Activated CD8-positive, alpha-beta memory T cell treated with anti-CD3 and anti-CD28 coated beads for 4 hours (primary cell): Measurements from ENCODE around the gene SLC9C1.

ENCODE experiments used
- DNase-seq, 2 donors: peaks; one replicate each; pipeline ENCODE4 v3.0.0-alpha.2; 2020; ENCODE audit warnings: low read depth in 2 of 2

SLC9C1 gene

DNA sequence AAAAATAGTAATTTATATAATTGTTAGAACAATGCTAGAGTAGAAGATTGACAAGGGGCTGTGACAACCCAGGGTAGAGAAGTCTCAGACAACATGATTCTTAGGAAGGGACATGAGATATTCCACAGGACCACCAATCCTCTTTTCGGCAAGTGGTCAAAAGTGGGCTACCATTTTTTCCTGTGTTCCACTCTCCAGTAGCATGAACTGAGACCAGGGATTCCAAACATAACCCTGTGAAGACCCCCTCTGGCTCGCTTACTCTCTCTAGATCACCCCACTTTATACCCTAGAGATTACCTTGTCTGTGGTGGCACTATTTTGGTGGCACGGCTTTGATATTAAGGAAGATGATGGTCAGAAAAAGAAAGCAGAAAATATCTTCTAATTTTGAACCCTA lies 161.9 kb downstream of the SLC9C1 start:
- no peak for DNase-seq

DNA sequence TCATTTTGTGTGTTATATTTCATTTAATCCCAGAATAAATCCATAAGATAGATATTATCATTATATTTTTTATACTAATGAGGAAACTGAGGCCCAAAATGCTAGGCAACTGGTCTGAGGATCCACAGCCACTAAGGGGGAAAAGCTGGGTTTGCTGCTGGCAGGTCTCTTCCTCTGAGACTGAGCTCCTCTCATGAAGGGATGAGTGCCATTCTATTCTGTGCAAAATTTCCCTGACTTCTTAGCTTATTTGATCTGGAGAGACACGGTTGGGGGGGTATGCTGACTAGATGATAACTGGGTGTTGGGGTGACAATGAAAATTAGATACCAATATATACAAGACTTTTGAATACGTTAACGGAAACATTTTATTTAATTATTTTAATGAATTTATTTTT lies 162.9 kb downstream of the SLC9C1 start:
- no peak for DNase-seq

DNA sequence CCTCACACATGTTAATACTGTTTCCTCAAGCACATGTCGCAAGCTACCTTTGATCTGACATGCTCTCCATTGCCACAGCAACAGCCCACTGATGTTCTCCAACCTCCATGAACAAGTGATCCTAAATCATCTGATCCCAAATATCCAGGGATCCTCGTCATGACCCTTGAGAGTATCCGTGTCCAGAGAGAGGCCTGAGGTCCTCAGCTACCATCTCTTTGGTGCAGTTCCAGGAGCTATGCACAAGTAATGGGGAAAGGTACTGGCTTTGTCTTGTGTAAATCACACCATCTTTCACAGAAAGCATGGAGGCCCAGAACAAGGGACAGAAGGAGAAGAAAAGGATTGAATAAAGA lies 163.4 kb downstream of the SLC9C1 start:
- DNase-seq = no peak

DNA sequence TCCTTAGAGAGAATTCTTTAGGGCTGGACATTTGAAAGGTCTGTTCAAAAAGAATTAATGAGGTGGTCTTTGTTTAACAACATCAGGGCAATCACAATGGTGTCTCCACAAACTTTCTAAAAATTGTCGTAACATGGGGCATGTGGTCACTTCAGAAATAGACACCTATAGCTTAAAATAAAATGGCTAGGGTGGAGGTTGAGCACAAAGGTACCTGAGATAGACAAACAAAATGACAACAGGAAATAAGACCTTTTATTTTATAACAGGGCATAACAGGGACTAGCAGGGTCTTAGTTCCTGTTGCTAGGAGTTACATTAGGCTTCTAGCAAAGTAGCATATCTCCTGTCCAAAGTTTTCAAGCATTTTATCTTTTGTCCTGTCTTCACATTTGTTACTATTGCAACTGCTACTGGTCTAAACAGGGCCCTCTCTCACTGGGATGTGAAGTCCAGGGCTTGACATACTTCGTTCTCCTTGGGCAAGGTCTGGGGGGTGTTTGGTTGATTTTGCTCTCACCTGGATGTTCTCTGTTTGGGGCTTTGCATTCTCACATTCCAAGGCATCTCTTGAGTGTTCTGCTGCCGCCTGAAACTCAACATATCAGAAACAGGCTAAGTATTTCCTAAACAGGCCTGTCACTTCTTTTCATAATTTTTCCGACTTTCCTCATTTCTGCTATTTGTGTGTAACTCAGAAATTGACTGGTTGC lies 163.9 kb downstream of the SLC9C1 start:
- DNase-seq = no peak

DNA sequence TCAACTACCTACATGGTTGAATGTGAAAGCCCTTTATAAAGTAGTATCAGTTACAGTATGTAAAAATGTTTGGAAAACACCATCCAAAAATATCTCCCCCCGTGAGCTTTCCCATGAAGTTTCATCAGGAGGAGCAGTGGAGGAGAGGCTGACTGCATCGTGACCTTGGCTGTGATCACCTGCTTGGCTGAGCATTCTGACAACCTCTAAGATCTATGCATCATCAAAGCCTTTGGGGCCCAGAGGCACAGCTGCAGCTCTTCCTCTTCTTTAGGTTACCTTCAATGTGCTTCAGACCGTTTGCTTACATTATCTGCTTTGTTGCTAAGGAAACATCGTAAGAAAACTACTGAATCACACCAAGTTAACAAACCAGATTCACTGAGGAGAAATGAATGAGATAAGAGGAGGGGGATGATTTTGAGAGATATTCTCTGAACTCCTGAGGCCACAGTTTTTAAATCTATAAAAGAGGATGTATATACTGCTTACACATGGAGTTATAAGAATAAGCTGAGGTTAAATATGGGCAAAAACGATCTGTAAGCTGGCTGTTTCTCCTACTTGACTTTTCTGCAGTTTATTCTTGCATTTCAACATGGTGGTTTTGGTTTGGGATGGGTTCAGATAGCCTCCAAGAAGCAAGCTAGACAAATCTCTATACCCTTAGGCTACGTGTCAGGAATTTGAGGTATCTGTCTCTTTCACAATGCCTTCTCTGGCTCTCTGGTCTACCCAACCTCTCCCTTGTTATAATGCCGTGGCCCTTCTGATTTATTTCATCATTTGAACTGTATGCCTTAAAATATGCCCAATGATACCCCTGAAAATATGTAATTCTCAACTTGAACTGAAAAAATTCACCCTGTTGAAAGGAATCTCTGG lies 164.9 kb downstream of the SLC9C1 start:
- no peak for DNase-seq

DNA sequence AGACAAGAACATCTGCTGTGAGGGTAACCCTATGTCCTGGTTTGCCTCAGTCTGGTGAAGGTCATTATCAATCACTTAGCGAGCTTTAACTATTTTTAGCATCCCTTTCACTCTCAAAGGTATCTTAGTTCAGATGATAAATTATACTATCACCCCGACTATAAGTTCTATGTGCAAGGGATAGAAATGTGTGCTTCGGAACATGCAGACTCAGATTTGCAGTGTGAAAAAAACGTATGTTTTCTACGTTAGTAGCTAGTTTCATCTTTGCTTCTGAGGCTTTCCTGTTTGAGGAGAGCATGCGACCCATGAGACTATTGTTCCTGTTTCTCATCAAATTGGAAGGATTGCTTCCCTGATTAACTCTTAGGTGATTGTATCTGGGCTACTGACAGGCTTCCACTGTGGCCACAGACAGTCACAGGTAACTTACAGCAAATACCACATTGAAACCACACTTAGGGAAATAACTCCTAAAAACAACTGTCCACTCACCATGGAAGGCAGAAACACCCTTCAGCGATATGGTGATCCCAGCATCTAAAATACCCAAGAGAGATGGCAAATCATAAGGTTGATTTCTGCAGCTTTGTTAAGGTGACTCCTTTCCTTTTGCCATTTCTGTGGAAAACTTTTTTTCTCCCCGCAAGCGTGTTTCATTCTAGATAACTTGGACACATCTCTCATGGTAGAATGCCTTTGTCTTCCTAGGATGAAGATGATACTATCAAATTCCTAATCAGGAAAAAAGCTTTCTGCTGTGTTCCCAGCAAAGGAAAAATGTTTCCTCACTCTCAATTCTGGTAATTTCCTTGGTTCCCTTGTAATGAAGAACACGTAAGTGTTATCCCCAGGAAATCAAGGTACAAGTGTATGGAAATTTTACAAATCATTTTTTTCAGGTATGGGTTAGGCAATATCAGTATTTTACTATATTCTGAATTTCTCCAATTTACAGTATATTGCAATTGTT lies 166.2 kb downstream of the SLC9C1 start:
- no peak for DNase-seq

DNA sequence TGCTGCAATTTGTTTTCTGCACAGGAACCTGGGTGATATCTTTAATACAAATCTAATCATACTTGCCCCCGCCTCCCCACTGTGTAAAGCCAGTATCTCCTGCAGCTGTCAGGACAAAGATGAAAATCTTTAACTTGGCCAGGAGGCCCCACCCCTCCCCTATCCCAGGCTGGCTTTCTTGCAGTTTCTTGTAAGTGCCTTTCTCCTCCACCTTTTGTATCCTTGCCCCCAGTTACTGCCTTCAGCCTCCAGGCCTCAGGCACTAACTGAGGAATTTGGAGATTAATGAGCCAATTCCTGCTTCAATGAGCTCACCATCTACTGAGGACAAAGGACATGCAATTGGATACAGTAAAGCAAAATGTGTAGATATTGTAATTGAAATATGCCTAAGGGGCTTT lies 167.5 kb downstream of the SLC9C1 start:
- DNase-seq = no peak

DNA sequence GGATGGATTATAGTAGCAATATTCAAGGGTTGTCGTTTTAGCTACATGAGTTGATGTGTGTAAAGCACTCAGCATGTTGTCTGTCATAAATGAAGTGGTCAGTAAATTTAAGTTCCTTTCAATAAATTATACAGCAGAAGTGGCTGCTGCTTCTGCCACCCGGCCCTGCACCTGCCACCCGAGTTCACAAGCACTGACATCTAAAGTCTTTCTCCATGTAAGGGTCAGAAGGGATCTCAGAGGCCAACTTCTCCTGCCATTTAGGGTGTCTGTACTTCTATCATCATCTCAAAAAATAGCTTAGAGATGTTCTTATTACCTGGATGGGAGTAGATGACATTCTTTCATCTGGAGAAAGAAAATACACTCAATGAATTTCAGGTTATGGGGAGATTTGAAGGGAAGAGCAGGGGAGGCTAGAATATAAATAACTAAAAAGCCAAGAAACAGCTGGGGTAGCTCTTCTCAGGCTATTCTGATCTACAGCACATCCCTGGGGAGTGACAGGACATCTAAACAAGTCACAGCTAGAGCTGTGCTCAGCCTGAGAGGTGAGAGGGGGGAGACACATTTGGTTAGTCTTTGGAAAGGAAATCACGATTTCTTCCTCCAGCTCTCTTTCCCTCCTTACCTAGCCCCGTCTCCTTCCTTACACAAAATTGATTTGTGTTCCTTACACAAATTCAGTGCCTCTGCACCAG lies 169.0 kb downstream of the SLC9C1 start:
- no peak for DNase-seq

DNA sequence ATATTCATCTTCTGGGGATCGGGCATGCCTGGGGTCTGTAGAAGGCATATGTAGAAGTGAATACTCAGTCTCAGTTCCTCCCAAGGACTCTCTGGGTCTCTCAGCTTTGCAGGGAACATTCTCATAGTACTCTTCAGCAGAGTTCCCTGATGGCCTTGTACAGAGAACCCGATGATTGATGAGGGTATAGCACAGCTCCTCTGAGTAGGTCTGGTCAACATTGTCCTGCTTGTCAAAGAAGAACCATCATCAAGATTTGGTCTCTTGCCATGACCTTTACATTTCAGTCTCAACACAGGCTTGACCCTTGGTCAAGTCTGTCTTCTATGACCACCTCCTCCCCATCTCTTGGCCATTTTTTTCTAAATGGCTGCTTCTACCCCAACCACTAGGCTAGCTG lies 170.5 kb downstream of the SLC9C1 start:
- no peak for DNase-seq

DNA sequence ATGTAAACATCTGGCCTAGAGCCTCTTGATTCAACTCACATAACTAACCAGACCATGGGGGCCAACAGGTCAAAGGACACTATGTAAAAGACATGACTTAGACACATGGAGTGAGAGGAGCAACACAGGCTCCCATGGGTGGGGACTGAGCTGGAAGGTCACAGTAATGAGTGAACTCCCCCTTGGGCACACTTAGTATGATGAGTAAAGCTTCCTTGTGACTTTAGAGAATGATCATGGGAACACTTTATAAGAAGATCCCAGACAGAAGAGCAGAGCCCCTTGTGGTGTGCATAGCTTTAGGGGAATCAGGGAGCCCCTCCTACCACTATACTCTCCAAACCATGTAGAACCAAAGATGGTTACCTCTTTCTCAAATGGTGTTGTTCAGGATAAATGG lies 171.1 kb downstream of the SLC9C1 start:
- no peak for DNase-seq

DNA sequence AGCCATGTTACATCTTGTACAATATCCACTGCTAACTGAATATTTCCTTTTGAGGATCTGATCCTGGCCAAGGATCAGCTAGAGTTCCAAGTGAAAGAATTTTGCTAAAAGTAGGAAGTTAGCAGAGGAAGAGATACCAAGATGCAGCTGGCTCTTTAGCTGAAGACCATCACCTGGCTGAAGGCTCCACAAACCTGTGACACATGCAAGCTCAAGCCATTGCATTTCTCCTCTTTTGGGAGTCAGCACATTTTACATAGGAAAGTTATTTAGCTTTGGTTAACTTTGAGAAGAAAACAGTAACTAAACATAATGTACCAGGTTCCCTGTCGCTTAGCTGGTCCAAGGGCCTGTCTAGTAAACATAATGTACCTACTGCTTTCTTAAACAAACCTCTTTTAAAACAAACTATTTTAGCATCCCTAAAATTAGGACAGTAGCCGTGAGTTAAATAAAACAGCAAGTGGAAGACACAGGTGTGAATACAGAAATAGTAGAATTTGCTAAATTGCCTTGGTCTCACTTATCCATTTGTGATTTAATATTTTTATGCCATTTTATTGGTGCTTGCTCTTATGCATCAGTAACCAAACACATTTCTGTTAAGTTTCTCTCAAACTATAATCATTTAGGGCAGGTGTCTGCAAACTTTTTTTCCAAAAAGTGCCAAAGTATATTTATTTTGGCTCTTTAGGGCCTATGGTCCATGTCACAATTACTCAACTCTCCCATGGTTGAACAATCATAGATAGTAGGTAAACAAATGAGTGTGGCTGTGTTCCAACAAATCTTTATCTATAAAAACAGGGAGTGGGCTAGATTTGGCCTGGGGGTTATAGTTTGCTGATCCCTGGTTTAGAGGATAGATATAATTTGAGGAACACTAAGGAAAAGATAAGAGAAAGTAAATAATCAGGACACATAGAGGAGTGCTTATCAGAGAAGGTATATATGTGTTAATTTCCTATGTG lies 172.2 kb downstream of the SLC9C1 start:
- DNase-seq = no peak

DNA sequence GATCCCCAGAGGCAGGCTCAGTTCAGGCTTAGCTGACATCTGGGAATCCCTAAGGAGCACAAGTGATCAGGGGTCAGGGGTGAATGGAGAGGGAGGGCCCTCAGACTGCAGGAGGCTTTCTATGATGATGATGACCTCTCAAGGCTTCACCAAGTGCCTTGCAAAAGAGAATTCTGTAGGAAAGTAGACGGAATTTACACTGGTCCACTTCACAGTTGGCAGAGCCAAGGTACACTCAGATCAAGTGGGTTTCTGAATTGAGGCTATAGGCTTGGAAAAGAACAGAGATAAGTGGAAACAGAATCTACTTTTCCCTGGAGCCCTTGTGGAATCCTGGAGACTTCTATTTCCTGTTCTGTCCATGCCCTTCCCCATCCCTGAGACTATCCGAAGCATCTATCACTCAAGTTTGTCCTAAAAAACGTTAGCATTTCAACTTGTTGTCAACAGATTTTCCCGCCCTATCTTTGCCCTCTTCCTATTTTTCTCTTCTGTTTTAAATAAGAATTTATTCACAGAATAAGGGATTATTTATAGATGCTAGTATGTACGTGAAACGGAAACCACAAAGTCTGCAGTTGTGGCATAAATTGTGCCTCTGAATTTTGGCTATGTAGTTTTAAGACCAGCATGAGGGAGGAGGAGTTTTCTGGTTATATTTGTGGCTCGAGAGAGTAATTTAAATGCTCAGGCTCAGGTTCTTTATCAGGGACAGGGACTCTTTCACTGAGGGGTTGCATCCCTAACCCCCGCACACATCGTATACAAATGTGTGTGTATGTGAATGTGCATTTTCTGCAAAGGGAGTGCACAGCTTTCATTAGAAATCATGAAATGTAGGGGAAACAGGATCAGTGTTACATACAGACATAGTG lies 173.8 kb downstream of the SLC9C1 start:
- no peak for DNase-seq

DNA sequence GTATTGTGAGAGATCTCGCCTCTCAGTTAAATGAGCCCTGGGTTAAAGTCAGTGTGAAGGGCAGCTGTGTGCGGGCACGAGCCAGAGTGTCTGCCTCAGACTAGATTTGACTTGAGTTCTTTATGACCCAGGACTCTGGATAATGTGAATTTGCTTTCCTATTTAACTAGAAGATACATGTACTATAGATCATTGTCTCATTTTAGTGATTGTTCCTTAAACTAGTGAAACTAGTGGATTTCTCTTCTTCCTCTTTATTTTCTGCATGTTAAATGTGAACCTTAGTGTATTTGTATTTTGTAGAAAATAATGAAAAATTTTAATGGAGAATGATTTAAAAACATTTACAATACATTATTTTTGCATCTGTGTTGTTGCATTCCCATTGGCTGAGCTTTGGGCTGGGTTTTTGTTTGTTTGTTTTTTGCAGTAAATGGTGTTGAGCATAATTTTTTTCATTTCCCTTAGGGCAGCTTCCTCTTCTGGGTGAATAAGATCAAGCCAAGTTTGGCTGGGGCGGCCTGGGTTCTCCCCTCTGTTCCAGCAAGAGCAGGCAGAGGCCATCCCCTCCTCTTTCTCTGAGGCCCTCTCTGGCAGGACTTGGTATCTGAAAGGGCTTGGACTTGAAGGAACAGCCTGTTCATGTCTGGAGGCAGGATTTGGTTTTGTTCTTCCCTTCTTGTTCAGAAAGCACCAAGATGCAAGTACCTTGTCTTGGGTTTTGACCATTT lies 176.0 kb downstream of the SLC9C1 start:
- DNase-seq = no peak

DNA sequence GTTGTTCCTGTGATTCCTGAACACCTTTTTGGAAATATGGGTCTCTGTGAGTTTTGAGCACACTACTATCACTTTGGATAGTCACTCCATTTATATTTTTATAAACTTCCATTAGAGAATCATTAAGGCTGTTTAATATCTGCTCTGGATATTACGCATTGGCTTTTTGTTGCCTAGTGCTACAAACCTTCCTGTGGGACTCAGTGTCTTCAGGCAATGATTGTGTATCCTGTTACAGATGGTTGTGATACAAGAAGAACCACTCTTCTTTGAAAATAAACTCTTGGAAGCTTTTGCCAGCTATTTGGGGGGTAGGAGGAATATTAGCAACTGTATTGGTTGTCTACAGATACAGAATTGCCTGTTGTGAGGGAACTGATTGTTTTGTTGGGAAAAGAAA lies 176.6 kb downstream of the SLC9C1 start:
- DNase-seq = no peak

DNA sequence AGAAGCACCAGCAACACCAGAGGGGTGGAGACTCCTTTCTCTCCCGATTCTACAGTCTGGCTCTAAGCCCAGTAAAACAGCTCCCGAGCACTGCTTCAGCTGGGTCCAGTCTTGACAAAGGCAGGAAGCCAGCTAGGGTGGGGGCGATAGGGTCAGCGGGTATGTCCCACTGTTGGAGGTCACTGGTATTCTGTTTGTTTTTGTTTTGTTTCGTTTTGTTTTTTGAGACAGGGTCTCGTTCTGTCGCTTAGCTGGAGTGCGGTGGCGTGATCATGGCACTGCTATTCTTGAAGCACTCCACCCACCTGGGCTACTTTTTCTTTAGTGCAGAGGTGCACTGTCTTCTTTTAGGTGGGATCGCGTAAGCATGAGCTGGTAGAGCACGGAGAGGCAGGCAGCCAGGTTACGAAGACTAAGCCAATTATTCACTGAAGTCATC lies 177.2 kb downstream of the SLC9C1 start:
- DNase-seq = no peak

DNA sequence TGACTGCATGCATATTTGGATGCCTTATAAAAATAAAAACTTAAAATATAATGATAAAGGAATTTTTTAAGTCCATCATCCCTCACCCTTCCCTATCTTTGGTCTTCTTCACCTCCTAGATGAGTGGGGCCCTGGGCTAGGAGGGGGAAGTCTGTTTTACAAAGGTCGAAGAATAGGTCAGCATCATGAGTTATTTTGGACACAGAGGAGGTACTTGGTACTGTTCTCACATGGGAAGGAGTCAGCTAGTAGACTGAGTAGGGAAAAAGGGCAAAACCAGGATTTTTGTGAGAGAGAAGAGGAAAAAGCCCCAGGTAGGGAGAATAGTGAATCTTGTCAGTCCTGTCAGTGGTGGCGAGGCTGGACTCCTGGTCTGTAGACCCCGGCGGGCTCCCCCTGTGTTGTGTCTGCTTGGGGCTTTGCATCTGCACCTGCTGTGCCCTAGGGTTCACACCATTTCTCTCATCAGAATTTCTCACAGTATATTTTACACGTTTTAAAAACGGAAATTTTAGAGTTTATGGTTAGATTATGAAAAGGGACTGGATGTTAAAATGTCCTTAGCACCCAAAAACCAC lies 178.1 kb downstream of the SLC9C1 start:
- no peak for DNase-seq

DNA sequence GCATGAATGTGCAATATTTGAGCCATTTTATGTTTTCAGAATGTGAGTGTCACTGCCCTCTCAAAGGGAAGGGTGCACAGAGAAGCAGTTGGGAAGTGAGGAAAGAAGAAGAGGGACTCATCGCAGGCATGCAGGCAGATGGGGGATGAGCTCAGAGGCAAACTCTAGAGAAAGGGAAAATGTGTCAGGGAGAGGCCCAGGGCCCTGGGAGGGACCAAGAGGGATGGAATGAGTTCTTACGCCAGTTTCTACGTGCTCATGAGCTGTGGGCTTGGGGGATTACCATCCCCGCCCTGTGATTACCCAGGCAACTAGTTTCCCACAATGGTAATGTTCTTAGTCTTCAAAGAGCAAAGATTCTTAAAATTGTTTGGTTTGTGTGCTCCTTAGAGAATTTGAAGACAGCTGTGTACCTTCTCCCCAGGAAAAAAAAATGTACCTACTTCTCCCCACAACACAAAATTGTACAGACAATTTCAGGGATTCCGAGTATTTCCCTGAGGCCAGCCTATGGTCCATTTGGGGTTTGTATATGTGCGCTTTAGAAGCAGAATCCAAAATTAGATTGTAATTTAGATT lies 178.8 kb downstream of the SLC9C1 start:
- DNase-seq = no peak
